Measurements from ENCODE around the gene PNPT1.

PNPT1 gene

GRCh38 chr2:55627915-55628314 is 65.7 kb downstream of the PNPT1 start:
- Histone ChIP-seq H3K9ac (ENCODE audit: low read length) (no peak overlapping the region), H3K9me3 (ENCODE audit: insufficient read depth, low read length) (no peaks in the 10 kb centered on the region), H3K79me2 (ENCODE audit: insufficient read depth, low read length) (peaks cover 53% of the 10 kb centered on the region), H3K4me3 (ENCODE audit: insufficient read depth, low read length, poor library complexity, severe bottlenecking) (no peak overlapping the region), H3K4me2 (ENCODE audit: low read depth, low read length, poor library complexity, severe bottlenecking) (no peak overlapping the region), H2AFZ (ENCODE audit: low read depth, low read length, severe bottlenecking) (no peak overlapping the region), H4K20me1 (ENCODE audit: low read depth, low read length) (no peaks in the 10 kb centered on the region; the same call in 1 of the 2 replicates), H3K27ac (ENCODE audit: low read depth, low read length) (no peak overlapping the region), H3F3A (ENCODE audit: insufficient read depth) (peaks cover 11% of the 10 kb centered on the region), H3K36me3 (ENCODE audit: low read length) (peaks cover 6% of the 10 kb centered on the region; the same call in 1 of the 2 replicates), H3K27me3 (ENCODE audit: low read length) (no peaks in the 10 kb centered on the region), H3K9me2 (replicated peaks; ENCODE audit: insufficient read depth, low read length) (no peaks in the 10 kb centered on the region)
- TF ChIP-seq EZH2phosphoT487 (conservative IDR thresholded peaks at IDR 0.05; ENCODE audit: low read length) (no peak), CTCF (IDR thresholded peaks at IDR 0.05; ENCODE audit: insufficient read depth, low read length, poor library complexity, severe bottlenecking) (no peak)

DNA sequence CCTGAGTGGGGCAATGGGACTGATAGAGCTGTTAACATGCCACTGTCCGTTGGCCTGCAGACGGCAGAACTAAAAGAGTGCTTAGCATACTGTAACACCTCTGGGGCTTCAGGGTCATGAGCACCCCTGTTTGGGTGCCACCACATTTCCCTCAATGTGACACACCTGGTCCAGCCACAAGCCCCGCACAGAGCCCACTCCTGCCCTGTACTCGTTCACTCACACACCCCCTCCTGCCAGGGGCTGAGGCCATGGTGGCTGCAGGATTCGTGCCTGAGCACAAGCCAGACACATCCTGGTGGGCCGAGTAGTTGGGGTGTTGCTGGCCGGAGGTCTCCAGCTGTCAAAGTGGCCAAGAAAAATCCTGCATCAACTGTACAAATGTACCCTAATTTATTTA is 71.8 kb downstream of the PNPT1 start:
- Histone ChIP-seq H3K9me2 (replicated peaks; ENCODE audit: insufficient read depth, low read length) (no peaks in the 10 kb centered on the region), H3K27me3 (ENCODE audit: low read length) (no peaks in the 10 kb centered on the region), H3K79me2 (ENCODE audit: insufficient read depth, low read length) (peaks cover 88% of the 10 kb centered on the region), H3K4me2 (ENCODE audit: low read depth, low read length, poor library complexity, severe bottlenecking) (no peak overlapping the region), H4K20me1 (ENCODE audit: low read depth, low read length) (peaks cover 5% of the 10 kb centered on the region; the same call in 1 of the 2 replicates), H3K9me3 (ENCODE audit: insufficient read depth, low read length) (no peaks in the 10 kb centered on the region), H3K36me3 (ENCODE audit: low read length) (no peaks in the 10 kb centered on the region; the same call in 1 of the 2 replicates), H3F3A (ENCODE audit: insufficient read depth) (peaks cover 16% of the 10 kb centered on the region), H2AFZ (ENCODE audit: low read depth, low read length, severe bottlenecking) (no peak overlapping the region), H3K9ac (ENCODE audit: low read length) (no peak overlapping the region), H3K27ac (ENCODE audit: low read depth, low read length) (no peak overlapping the region), H3K4me3 (ENCODE audit: insufficient read depth, low read length, poor library complexity, severe bottlenecking) (no peak overlapping the region)
- TF ChIP-seq CTCF (IDR thresholded peaks at IDR 0.05; ENCODE audit: insufficient read depth, low read length, poor library complexity, severe bottlenecking) (no peak), EZH2phosphoT487 (conservative IDR thresholded peaks at IDR 0.05; ENCODE audit: low read length) (no peak)

GRCh38 chr2:55620123-55620779 is 73.4 kb downstream of the PNPT1 start:
- Histone ChIP-seq H3K36me3 (ENCODE audit: low read length) (peaks cover 2% of the 10 kb centered on the region), H3K79me2 (ENCODE audit: insufficient read depth, low read length) (peaks cover 92% of the 10 kb centered on the region), H3K4me3 (ENCODE audit: insufficient read depth, low read length, poor library complexity, severe bottlenecking) (peak overlapping the region; percentile 12), H3K27me3 (ENCODE audit: low read length) (no peaks in the 10 kb centered on the region), H3K27ac (ENCODE audit: low read depth, low read length) (no peak overlapping the region), H3K4me2 (ENCODE audit: low read depth, low read length, poor library complexity, severe bottlenecking) (peak overlapping the region; percentile 90), H4K20me1 (ENCODE audit: low read depth, low read length) (peaks cover 12% of the 10 kb centered on the region; the same call in 1 of the 2 replicates), H3K9ac (ENCODE audit: low read length) (peak overlapping the region; percentile 100; the same call in 1 of the 2 replicates), H3K9me3 (ENCODE audit: insufficient read depth, low read length) (no peaks in the 10 kb centered on the region), H3K9me2 (replicated peaks; ENCODE audit: insufficient read depth, low read length) (no peaks in the 10 kb centered on the region), H3F3A (ENCODE audit: insufficient read depth) (peaks cover 16% of the 10 kb centered on the region), H2AFZ (ENCODE audit: low read depth, low read length, severe bottlenecking) (no peak overlapping the region)
- peak; percentile 62 for TF ChIP-seq CTCF (IDR thresholded peaks at IDR 0.05; ENCODE audit: insufficient read depth, low read length, poor library complexity, severe bottlenecking)
- TF ChIP-seq EZH2phosphoT487 (conservative IDR thresholded peaks at IDR 0.05; ENCODE audit: low read length) = no peak
